Endodermal cell (in vitro differentiated cells): Measurements from ENCODE around the gene TMEM170B. TPM values are rescaled to one million over a fixed set of nuclear protein-coding genes. Genes with fewer than 3 reads are reported as not detected.

Source experiments
- DNase-seq: peaks from one replicate; pipeline ENCODE4 v3.0.0-alpha.2; 2017
- H3K27ac ChIP-seq: 2 replicates; pipeline ENCODE4 v1.5.1; 2013; ENCODE audit warnings: mild to moderate bottlenecking, low read depth, low read length, moderate library complexity
- H3K27me3 ChIP-seq: 2 replicates; pipeline ENCODE4 v1.6.1; 2013; ENCODE audit warnings: mild to moderate bottlenecking, low read length, moderate library complexity; ENCODE audit not compliant: insufficient read depth, control insufficient read depth, poor library complexity, severe bottlenecking
- H3K36me3 ChIP-seq: 2 replicates; pipeline ENCODE4 v1.7.0; 2013; ENCODE audit warnings: mild to moderate bottlenecking, low read length, moderate library complexity; ENCODE audit not compliant: control insufficient read depth, insufficient read depth
- H3K4me1 ChIP-seq: one replicate; pipeline ENCODE4 v1.7.0; 2013; ENCODE audit warnings: low read length; ENCODE audit not compliant: control insufficient read depth, insufficient read depth
- H3K4me3 ChIP-seq: 2 replicates; pipeline ENCODE4 v1.5.1; 2013; ENCODE audit warnings: mild to moderate bottlenecking, low read length, moderate library complexity
- H3K9ac ChIP-seq: 2 replicates; pipeline ENCODE4 v1.6.1; 2013; ENCODE audit warnings: mild to moderate bottlenecking, low read length, moderate library complexity; ENCODE audit not compliant: poor library complexity, severe bottlenecking; ENCODE audit errors: extremely low read depth
- H3K9me3 ChIP-seq: 2 replicates; pipeline ENCODE4 v1.6.1; 2013; ENCODE audit warnings: mild to moderate bottlenecking, low read length, moderate library complexity; ENCODE audit not compliant: control insufficient read depth
- H3K27ac Mint-ChIP-seq: 2 replicates; pipeline ENCODE4 v1.8.0; 2020; ENCODE audit warnings: mixed read lengths
- H3K27me3 Mint-ChIP-seq: 2 replicates; pipeline ENCODE4 v1.8.0; 2021; ENCODE audit warnings: mild to moderate bottlenecking, mixed read lengths; ENCODE audit not compliant: insufficient read depth
- H3K36me3 Mint-ChIP-seq: 2 replicates; pipeline ENCODE4 v1.8.0; 2020; ENCODE audit warnings: low read depth, mixed read lengths
- H3K4me1 Mint-ChIP-seq: 2 replicates; pipeline ENCODE4 v1.8.0; 2020; ENCODE audit warnings: mixed read lengths
- H3K4me3 Mint-ChIP-seq: 2 replicates; pipeline ENCODE4 v1.8.0; 2020; ENCODE audit warnings: mild to moderate bottlenecking, moderate library complexity, mixed read lengths
- H3K9me3 Mint-ChIP-seq: 2 replicates; pipeline ENCODE4 v1.8.0; 2020; ENCODE audit warnings: mild to moderate bottlenecking, mixed read lengths
- CTCF ChIP-seq: fragments of 200-600 bp; sonication (generic); conservative IDR thresholded peaks from 2 replicates; pipeline ENCODE4 v1.5.0; 2021; ENCODE audit warnings: antibody characterized with exemption, mild to moderate bottlenecking
- WGBS, 2 experiments: methylation state at CpG; one replicate each; pipeline versions ENCODE4 v1.1.5 to v1.1.7; 2013; ENCODE audit warnings: missing lambda C conversion rate in 2 of 2, mixed read lengths in 1 of 2; ENCODE audit not compliant: insufficient coverage in 1 of 2, insufficient read length in 1 of 2; 5-methylcytosine and 5-hydroxymethylcytosine counted together
- total RNA-seq, 2 donors: library from RNA; stranded (reverse); fragmentation: NEBNext Ultra II Directional in 1 of 2; extraction: Animal tissue kit (Norgen Biotek cat#: 25700) in 1 of 2; gene quantifications; 2 replicates in 1 of 2; 3 replicates in 1 of 2; pipeline ENCODE4 v1.2.1, GENCODE V29; 2021

The TMEM170B gene
- total RNA-seq, 2 donors from 2014 or later = 2.3 to 5.3 TPM

DNA sequence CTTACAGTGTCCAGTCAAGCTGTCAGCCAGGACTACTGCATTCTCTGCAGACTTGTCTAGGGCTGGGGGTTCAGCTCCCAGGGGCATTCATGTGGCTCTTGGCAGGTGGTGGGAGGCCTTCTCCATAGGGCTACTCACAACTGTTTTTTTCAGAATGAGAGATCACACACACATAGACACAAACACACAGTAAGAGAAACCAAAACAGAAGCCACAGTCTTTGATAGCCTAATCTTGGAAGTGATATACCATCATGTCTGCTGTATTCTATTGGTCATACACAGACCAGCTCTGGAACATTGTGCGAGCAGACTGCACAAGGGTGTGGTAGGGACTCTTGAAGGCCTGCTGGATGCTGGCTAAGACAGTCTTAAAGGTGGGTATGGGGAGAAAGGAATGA, 13.5 kb downstream of the TMEM170B start:
- Histone ChIP-seq H3K36me3 (no peaks in the 10 kb centered on the region), H3K4me3 (no peak overlapping the region)
- WGBS, 2 experiments = 86 to 100% methylated on average over 1 of the region's 1 CpG

GRCh38 chr6:11552442-11552841, 14.9 kb downstream of the TMEM170B start:
- no peak overlapping the region for H3K4me3 Mint-ChIP-seq

More for the DNA sequence above, 13.5 kb downstream of the TMEM170B start:
- Mint-ChIP-seq H3K27ac (no peak overlapping the region), H3K27me3 (no peaks in the 10 kb centered on the region), H3K36me3 (no peaks in the 10 kb centered on the region), H3K4me3 (no peak overlapping the region), H3K9me3 (peaks cover 3% of the 10 kb centered on the region), H3K4me1 (no peaks in the 10 kb centered on the region)
- no peak for DNase-seq
- Histone ChIP-seq H3K27me3 (no peaks in the 10 kb centered on the region), H3K27ac (no peak overlapping the region), H3K4me1 (no peaks in the 10 kb centered on the region), H3K9me3 (no peaks in the 10 kb centered on the region), H3K9ac (no peak overlapping the region)
- TF ChIP-seq CTCF = no peak

DNA sequence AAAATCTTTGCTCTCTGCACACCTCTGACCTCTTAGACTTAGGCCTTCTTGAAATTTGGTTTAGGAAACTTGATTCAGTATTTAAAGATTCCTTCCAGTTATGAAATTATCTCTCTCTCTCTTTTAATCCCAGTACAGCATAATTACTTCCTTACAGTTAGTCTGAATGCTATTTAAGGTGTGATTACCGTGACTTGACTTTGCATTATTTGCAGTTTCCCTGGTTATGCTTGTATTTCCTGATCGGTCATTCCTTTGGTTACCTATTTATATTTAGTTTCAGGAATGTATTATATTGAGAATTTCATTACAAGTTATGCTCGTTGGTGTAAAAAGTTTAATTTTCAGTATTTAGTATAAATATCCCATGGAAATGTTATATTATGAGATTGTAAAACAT, 16.3 kb downstream of the TMEM170B start:
- no peaks in the 10 kb centered on the region for H3K9me3 ChIP-seq
- Mint-ChIP-seq H3K27me3 (no peaks in the 10 kb centered on the region), H3K4me3 (no peak overlapping the region), H3K27ac (no peak overlapping the region), H3K9me3 (no peaks in the 10 kb centered on the region), H3K36me3 (no peaks in the 10 kb centered on the region), H3K4me1 (peaks cover 9% of the 10 kb centered on the region)
- no peak overlapping the region for H3K27ac ChIP-seq
- 91 to 100% methylated on average over 2 to 3 of the region's 3 CpGs for WGBS, 2 experiments
- no peak for DNase-seq
- no peaks in the 10 kb centered on the region for H3K27me3 ChIP-seq
- TF ChIP-seq CTCF = no peak
- no peak overlapping the region for H3K9ac ChIP-seq
- H3K4me1 ChIP-seq = peaks cover 3% of the 10 kb centered on the region
- no peak overlapping the region for H3K4me3 ChIP-seq
- H3K36me3 ChIP-seq = no peaks in the 10 kb centered on the region

More at GRCh38 chr6:11552442-11552841, 14.9 kb downstream of the TMEM170B start:
- no peak for TF ChIP-seq CTCF
- Histone ChIP-seq H3K36me3 (no peaks in the 10 kb centered on the region), H3K27me3 (no peaks in the 10 kb centered on the region), H3K4me1 (peaks cover 3% of the 10 kb centered on the region), H3K4me3 (no peak overlapping the region), H3K9me3 (no peaks in the 10 kb centered on the region), H3K27ac (no peak overlapping the region), H3K9ac (no peak overlapping the region)
- peaks cover 9% of the 10 kb centered on the region for H3K4me1 Mint-ChIP-seq
- H3K27ac Mint-ChIP-seq = no peak overlapping the region
- H3K9me3 Mint-ChIP-seq = peaks cover 3% of the 10 kb centered on the region
- DNase-seq = no peak
- no peaks in the 10 kb centered on the region for H3K27me3 Mint-ChIP-seq
- no peaks in the 10 kb centered on the region for H3K36me3 Mint-ChIP-seq
